ENCODE results near the gene SPSB2. TPM values are rescaled to one million over a fixed set of nuclear protein-coding genes. Genes with fewer than 3 reads are reported as not detected.

Gene SPSB2, protein sequence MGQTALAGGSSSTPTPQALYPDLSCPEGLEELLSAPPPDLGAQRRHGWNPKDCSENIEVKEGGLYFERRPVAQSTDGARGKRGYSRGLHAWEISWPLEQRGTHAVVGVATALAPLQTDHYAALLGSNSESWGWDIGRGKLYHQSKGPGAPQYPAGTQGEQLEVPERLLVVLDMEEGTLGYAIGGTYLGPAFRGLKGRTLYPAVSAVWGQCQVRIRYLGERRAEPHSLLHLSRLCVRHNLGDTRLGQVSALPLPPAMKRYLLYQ
- total RNA-seq = 10 to 100 TPM in 2 of 4 donors, 1 to 10 TPM in 2; 4.5 to 21.0 (median 8.2) TPM

DNA sequence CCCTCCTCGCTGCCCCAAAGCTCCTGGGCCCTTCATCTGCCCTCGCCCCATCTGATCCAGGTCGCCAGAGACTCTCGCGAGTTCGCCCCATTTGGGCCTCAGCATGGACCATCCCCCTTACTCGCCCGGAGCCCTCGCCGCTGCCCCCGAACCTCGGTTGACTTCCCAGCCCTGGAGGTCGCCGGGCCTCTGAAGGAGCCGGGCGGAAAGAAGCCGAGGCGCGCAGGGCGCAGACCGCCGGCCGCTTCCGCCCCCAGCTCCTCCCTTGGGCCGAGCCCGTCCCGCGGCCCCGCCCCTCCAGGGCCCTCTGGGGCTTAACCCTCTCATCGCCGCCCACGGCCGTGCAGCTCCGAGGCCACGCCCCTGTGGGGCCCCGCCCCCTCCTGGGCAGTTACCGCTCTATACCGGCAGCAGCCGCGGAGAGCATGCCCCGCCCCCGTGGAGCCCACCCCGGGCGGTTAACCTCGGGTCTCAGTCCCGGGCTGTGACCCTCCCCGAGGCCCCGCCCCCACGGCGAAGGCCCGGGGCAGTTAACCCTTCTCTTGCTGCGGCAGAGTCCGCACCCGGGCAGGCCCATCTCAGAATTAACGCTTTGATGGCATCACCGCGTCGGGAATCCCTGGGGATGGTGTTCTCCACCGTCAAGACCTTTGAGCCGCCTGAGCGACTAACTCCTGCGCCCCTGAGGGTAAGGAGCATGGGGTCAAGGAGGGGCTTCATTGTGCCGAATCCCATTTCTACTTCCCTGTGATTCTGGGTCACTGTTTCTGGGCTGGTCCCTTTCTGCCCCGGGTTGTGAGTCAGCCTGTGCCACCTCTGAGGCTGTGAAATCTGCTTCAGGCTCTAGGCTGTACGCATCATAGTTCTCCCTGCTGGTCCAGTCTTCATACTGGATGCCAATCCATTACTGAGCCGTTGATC, at the start of gene SPSB2:
SPSB2 (minus strand) TSS at position 210 of the 921 bp plus-strand sequence. CDS start 402 bp downstream, outside the sequence.
- Histone ChIP-seq H3K27ac (peak within 1 kb of the TSS; percentile 89 to 99 (median 92)), H3K9me3 (no peaks in the 10 kb centered on the region), H3K27me3 (no peaks in the 10 kb centered on the region), H3K4me1 (peaks cover 23 to 49% (median 41%) of the 10 kb centered on the region in 4 donors), H3K36me3 (peaks cover 0 to 10% (median 5%) of the 10 kb centered on the region in 4 donors), H3K4me3 (peak within 1 kb of the TSS; percentile 58 to 81 (median 69))
- intact Hi-C loops (cut with DNase I; ENCODE audit: low total_unique reads) (loop anchor here (5.0 kb wide), 1 partner anchor 64 kb away; no protein-coding TSS in a partner anchor), in situ Hi-C loops (cut with MboI; ENCODE audit: low pct_ligation_motif_present in 1 of 4, low pct_unique_long_range_greater_than_20kb in 1 of 4, low sequenced_read_pairs in 3 of 4) (no loop called here)
- DNase-seq = peak; percentile 99
- WGBS, 2 donors (ENCODE audit: low coverage in 1 of 2) = 0 to 20% methylated on average over 1 to 21 of the region's 66 CpGs
- TF ChIP-seq POLR2A (IDR thresholded peaks at IDR 0.05) (peak; percentile 83), EP300 (IDR thresholded peaks at IDR 0.05; ENCODE audit: low read depth) (no peak), POLR2AphosphoS5 (IDR thresholded peaks at IDR 0.05) (peak; percentile 81 to 91 (median 88))
- TF ChIP-seq, protein P1, sequence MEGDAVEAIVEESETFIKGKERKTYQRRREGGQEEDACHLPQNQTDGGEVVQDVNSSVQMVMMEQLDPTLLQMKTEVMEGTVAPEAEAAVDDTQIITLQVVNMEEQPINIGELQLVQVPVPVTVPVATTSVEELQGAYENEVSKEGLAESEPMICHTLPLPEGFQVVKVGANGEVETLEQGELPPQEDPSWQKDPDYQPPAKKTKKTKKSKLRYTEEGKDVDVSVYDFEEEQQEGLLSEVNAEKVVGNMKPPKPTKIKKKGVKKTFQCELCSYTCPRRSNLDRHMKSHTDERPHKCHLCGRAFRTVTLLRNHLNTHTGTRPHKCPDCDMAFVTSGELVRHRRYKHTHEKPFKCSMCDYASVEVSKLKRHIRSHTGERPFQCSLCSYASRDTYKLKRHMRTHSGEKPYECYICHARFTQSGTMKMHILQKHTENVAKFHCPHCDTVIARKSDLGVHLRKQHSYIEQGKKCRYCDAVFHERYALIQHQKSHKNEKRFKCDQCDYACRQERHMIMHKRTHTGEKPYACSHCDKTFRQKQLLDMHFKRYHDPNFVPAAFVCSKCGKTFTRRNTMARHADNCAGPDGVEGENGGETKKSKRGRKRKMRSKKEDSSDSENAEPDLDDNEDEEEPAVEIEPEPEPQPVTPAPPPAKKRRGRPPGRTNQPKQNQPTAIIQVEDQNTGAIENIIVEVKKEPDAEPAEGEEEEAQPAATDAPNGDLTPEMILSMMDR (IDR thresholded peaks at IDR 0.05) = peak in 1 of 5 experiments; percentile 2

DNA sequence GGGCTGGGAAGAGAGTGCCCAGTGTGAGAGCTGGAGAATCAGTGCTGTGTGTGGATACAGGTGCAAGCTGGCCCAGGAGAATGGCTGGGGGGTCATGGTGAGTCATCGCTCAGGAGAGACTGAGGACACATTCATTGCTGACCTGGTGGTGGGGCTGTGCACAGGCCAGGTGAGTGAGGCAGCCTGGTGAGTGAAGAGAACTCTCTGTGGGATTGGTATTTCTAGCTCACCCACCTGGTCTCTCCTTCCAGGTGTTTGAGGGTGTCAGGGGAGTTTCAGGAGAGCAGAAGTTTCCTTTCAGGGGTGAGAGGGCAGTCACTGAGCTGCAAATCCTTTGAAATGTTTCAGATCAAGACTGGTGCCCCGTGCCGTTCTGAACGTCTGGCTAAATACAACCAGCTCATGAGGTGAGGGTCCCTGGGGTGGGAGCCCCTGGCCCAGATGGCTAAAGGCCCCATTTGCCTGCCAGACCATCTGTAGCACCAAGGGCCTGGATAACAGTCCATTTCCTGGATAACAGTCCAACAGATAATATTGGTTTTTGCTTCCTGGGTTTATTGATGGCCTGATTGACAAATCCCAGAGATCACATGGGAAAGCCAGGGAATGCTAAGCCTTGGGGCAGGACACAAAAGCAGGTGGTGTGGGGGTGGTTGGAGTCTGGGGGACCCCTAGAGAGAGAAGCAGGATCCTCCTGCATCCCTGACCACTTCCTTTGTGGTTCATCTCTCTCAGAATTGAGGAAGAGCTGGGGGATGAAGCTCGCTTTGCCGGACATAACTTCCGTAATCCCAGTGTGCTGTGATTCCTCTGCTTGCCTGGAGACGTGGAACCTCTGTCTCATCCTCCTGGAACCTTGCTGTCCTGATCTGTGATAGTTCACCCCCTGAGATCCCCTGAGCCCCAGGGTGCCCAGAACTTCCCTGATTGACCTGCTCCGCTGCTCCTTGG, 49.2 kb upstream of the SPSB2 start:
- TF ChIP-seq POLR2AphosphoS5 (IDR thresholded peaks at IDR 0.05) (no peak), EP300 (IDR thresholded peaks at IDR 0.05; ENCODE audit: low read depth) (no peak), POLR2A (IDR thresholded peaks at IDR 0.05) (no peak)
- TF ChIP-seq, protein P1 (IDR thresholded peaks at IDR 0.05) = no peak
- no peaks in the 10 kb centered on the region for H3K27me3 ChIP-seq
- no peak overlapping the region for H3K4me3 ChIP-seq
- WGBS, 2 donors (ENCODE audit: low coverage in 1 of 2) = 73 to 83% methylated on average over 1 to 9 of the region's 9 CpGs
- in situ Hi-C loops (cut with MboI; ENCODE audit: low pct_ligation_motif_present in 1 of 4, low pct_unique_long_range_greater_than_20kb in 1 of 4, low sequenced_read_pairs in 3 of 4) = loop anchor here in 1 of 4 donors (25.0 kb wide), 1 partner anchor 190 kb away; the partner anchor contains the start of gene C1RL
- H3K4me1 ChIP-seq = peaks cover 11 to 36% (median 32%) of the 10 kb centered on the region in 4 donors
- H3K27ac ChIP-seq = peak overlapping the region in 2 of 4 donors; percentile 14 to 19
- H3K9me3 ChIP-seq = no peaks in the 10 kb centered on the region
- no peaks in the 10 kb centered on the region for H3K36me3 ChIP-seq
- intact Hi-C loops (cut with DNase I; ENCODE audit: low total_unique reads) = no loop called here
- peak; percentile 41 for DNase-seq

DNA sequence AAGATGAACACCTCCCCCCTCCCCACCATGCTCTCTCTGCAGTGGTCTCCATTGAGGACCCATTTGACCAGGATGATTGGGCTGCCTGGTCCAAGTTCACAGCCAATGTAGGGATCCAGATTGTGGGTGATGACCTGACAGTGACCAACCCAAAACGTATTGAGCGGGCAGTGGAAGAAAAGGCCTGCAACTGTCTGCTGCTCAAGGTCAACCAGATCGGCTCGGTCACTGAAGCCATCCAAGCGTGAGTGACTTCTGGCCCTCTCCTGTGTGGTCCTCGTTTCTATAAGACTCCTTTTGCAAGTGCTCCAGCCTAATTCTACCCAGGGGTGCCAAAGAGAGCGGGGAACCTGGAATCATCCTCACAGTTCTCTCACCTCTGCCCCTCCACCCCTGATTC, 48.4 kb upstream of the SPSB2 start:
- Histone ChIP-seq H3K4me3 (no peak overlapping the region), H3K36me3 (no peaks in the 10 kb centered on the region)
- no peak for TF ChIP-seq EP300 (IDR thresholded peaks at IDR 0.05; ENCODE audit: low read depth)
- TF ChIP-seq POLR2A (IDR thresholded peaks at IDR 0.05) = no peak

DNA sequence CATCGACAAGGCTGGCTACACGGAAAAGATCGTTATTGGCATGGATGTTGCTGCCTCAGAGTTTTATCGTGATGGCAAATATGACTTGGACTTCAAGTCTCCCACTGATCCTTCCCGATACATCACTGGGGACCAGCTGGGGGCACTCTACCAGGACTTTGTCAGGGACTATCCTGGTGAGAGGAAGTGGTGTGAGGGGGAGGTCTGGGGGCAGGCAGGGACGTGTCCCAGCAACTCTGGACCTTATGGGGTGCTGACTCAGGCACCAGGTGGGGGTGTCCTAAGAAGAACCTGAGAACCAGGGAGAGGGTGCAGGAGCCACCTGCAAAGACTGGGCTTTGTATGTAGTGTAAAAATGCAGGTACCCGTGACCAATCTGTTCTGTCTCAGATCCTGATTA, 46.5 kb upstream of the SPSB2 start:
- 70% methylated on average over 7 of the region's 7 CpGs; no CpG with 5 or more reads in 1 of the 2 donors for WGBS, 2 donors (ENCODE audit: low coverage in 1 of 2)
- TF ChIP-seq POLR2AphosphoS5 (IDR thresholded peaks at IDR 0.05) (no peak), EP300 (IDR thresholded peaks at IDR 0.05; ENCODE audit: low read depth) (no peak), POLR2A (IDR thresholded peaks at IDR 0.05) (no peak)
- TF ChIP-seq, protein P1 (IDR thresholded peaks at IDR 0.05) = no peak
- intact Hi-C loops (cut with DNase I; ENCODE audit: low total_unique reads) = no loop called here
- Histone ChIP-seq H3K27ac (no peak overlapping the region), H3K4me3 (no peak overlapping the region), H3K36me3 (no peaks in the 10 kb centered on the region), H3K4me1 (peaks cover 10 to 21% (median 16%) of the 10 kb centered on the region in 4 donors), H3K27me3 (peaks cover under 1% of the 10 kb centered on the region), H3K9me3 (no peaks in the 10 kb centered on the region)
- in situ Hi-C loops (cut with MboI; ENCODE audit: low pct_ligation_motif_present in 1 of 4, low pct_unique_long_range_greater_than_20kb in 1 of 4, low sequenced_read_pairs in 3 of 4) = loop anchor here in 1 of 4 donors (25.0 kb wide), 1 partner anchor 193 kb away; the partner anchor contains the start of gene C1RL
- no peak for DNase-seq

More for the DNA sequence above, 48.4 kb upstream of the SPSB2 start:
- H3K27me3 ChIP-seq = no peaks in the 10 kb centered on the region
- intact Hi-C loops (cut with DNase I; ENCODE audit: low total_unique reads) (no loop called here), in situ Hi-C loops (cut with MboI; ENCODE audit: low pct_ligation_motif_present in 1 of 4, low pct_unique_long_range_greater_than_20kb in 1 of 4, low sequenced_read_pairs in 3 of 4) (loop anchor here in 1 of 4 donors (25.0 kb wide), 1 partner anchor 191 kb away; the partner anchor contains the start of gene C1RL)
- peaks cover 11 to 29% (median 25%) of the 10 kb centered on the region in 4 donors for H3K4me1 ChIP-seq
- DNase-seq = no peak
- WGBS, 2 donors (ENCODE audit: low coverage in 1 of 2) = 90% methylated on average over 7 of the region's 7 CpGs; no CpG with 5 or more reads in 1 of the 2 donors
- peak overlapping the region in 1 of 4 donors; percentile 19 for H3K27ac ChIP-seq
- H3K9me3 ChIP-seq = no peaks in the 10 kb centered on the region
